H4 (cell line): ENCODE results near the gene HTT-AS. TPM values are rescaled to one million over a fixed set of nuclear protein-coding genes. Genes with fewer than 3 reads are reported as not detected.
A peak's percentile ranks its signal among the peaks of the same experiment; 100 is the strongest.
"Not testable (repeated sequence)": the region's sequence is repeated elsewhere in the genome, so short reads cannot be mapped to it uniquely, and the experiment has no call there.

Experiments used
- DNase-seq: peaks from one replicate; pipeline ENCODE4 v3.0.0-alpha.2; 2015; ENCODE audit warnings: low spot score
- total RNA-seq: library from RNA; depleted of rRNA; stranded (reverse); fragments of >200 nt; shearing (Covaris generic); gene quantifications from 2 replicates; pipeline ENCODE4 v1.2.3, GENCODE V29; 2014; rRNA removed

Gene HTT-AS
- not detected in 2 replicates for total RNA-seq

DNA sequence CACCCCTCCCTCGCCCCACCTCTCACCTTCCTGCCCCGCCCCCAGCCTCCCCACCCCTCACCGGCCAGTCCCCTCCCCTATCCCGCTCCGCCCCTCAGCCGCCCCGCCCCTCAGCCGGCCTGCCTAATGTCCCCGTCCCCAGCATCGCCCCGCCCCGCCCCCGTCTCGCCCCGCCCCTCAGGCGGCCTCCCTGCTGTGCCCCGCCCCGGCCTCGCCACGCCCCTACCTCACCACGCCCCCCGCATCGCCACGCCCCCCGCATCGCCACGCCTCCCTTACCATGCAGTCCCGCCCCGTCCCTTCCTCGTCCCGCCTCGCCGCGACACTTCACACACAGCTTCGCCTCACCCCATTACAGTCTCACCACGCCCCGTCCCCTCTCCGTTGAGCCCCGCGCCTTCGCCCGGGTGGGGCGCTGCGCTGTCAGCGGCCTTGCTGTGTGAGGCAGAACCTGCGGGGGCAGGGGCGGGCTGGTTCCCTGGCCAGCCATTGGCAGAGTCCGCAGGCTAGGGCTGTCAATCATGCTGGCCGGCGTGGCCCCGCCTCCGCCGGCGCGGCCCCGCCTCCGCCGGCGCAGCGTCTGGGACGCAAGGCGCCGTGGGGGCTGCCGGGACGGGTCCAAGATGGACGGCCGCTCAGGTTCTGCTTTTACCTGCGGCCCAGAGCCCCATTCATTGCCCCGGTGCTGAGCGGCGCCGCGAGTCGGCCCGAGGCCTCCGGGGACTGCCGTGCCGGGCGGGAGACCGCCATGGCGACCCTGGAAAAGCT is at the start of gene HTT-AS, which contains the start of gene HTT:
TSS of gene HTT-AS (minus strand) at position 461 of the 768 bp plus-strand sequence.
TSS of gene HTT (plus strand) at position 604 of the 768 bp plus-strand sequence. CDS start at position 749, 145 bp downstream.
- peak; percentile 95 for DNase-seq

DNA sequence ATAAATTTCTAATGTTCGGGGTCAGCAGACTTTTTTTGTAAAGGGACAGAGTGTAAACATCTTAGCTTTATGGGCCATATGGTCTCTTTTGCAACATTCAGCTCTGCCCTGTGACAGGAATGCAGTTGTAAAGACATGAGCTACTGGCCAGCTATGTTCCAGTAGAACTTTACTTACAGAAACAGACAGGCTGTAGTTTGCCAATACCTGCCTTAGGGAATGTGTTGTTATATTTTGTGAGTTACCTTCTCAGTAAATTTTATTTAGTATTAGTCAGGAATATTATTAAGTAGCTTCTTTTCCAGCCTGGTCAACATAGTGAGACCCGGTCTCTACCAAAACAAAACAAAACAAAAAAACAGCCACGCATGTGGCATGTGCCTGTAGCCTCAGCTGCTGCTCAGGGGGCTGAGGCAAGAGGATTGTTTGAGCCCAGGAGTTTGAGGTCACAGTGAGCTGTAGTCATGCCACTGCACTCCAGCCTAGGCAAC is 48.9 kb upstream of the HTT-AS start:
- no peak for DNase-seq

DNA sequence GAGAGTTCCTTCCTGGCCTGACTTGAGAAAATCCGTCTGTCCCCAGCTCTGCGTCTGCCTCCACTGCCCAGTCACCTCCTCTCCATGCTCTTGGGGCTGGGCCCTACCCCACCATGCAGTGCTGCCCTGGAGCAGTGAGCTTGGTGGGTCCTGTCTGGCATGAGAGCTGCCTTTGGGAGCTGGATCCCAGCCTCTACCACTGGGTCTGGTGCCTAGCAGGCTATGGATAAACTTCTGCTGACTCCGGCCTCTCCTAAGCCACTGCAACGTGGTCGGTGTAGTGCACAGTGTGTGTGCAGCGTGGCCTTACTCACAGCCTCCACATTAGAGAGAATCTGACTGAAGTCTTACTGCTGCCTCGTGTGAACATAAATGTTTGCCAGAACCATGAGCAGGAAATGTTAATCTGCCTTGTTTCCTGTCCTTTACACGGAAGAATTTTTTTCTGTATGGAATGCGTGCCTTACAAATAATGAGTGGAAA is 47.8 kb upstream of the HTT-AS start:
- no peak for DNase-seq

DNA sequence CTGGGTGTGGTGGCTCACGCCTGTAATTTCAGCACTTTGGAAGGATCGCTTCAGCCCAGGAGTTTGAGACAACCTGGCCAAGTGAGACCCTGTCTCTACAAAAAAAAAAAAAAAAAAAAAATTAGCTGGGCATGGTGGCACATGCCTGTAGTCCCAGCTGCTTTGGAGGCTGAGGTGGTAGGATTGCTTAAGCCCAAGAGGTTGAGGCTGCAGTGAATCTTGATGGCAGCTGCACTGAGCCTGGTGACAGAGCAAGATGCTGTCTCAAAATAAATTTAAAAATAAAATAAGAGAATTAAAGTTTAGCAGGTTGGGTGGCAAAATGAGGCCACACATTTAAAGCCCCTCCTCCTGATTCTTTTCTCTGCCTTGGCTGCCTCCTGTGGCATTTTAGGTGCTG is 47.3 kb upstream of the HTT-AS start:
- DNase-seq = no peak

DNA sequence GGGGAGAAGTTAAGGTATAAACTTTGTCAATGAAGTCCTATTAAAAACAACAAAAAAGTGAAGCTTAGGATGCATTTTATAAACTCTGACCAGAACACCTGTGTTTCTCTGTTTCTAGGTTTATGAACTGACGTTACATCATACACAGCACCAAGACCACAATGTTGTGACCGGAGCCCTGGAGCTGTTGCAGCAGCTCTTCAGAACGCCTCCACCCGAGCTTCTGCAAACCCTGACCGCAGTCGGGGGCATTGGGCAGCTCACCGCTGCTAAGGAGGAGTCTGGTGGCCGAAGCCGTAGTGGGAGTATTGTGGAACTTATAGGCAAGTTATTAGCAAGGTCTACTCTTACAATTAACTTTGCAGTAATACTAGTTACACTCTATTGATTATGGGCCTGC is 46.8 kb upstream of the HTT-AS start:
- DNase-seq = no peak

DNA sequence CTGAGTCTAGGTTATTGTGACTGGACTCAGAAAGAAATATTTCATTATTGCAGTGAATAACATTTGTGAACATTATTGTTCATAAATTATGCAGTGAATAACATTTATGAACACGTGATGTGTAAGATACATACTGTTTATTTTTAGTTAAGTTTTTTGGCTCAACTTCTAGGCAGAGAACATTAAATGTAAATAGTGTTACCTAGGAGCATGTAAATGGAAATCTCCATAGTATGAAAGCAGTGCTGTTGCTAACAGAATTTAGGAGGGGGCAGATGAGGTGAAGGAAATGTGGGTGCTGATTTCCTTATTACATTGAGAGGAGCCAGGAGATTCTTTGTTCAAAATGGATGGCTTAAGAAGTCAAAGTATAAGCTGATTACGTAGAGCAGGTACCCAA is 45.1 kb upstream of the HTT-AS start:
- no peak for DNase-seq

DNA sequence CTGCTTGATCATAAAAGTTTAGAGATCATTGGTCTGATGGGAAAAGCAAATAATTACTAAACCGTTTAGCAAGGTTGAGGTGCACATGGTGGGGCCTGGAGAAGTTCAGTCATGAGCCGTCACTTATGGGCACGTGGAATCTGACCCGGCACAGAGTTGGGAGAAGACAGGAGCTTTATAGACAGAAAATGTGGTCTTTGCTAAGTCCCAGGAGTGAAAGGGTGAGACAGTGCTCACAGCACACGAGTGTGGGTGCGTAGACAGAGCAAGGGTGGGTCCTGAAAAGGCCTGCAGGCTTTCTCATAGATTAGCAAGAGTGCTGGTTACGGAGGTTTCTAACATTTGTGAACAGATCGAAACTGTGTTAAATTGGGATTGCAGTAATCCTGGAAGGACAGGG is 44.0 kb upstream of the HTT-AS start:
- DNase-seq = no peak

DNA sequence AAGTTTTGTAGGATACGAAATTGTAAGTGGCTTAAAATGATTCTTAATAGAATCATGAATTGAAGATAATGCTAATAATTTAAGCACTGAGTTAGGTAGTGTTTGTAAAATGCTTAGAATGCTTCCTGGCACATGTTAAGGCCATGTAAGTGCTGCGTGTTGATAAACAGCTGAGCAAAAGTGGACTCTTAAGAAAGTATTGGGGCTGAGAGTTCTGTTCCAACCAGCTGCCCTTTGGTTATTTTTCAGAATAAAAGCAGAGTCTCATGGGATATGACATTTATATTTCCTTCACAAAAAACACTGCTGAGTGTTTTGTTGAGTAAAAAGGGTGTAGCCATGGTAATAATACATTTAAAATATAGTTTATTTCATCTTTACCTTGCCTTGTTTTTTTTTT is 42.6 kb upstream of the HTT-AS start:
- DNase-seq = no peak

DNA sequence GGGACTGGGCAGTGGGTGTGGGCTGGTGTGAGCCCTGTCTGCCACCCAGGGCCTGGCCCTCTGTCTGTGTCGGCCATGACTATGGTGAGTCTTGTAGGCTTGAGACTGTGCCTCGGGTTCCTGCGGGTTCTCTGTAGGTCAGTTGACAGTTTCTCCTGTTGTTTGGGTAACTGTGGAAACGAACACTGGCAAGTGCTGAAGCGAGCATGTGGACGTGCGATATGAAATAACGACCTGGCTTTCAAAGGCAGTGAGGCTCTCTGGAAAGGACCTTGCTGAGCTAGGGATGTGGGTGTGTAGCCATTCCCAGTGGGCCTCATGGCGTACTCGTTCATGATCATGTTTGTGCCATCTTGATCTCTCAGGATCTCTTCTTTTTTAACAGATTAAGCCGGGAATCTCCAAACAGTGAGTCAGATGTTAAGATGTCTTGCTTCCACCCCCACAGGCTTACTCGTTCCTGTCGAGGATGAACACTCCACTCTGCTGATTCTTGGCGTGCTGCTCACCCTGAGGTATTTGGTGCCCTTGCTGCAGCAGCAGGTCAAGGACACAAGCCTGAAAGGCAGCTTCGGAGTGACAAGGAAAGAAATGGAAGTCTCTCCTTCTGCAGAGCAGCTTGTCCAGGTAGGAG is 41.4 kb upstream of the HTT-AS start:
- no peak for DNase-seq

DNA sequence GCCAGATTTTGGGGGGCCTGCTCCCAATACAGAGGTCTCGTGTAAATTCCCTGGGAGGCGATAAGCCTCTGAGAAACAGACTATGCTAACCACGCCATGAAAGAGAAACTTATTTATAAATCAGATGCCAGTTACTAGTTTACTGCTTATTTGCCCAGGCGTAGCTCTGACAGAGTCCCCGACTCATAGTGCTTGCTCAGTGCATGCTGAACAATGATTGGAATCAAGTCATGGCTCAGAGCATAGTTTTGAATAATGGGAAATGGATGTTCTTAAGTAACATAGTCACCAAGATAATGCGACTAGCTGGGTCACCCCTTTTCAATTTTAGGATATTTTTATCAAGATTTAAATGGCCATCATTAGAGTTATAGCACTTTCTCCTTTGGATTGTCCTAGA is 40.0 kb upstream of the HTT-AS start:
- no peak for DNase-seq

DNA sequence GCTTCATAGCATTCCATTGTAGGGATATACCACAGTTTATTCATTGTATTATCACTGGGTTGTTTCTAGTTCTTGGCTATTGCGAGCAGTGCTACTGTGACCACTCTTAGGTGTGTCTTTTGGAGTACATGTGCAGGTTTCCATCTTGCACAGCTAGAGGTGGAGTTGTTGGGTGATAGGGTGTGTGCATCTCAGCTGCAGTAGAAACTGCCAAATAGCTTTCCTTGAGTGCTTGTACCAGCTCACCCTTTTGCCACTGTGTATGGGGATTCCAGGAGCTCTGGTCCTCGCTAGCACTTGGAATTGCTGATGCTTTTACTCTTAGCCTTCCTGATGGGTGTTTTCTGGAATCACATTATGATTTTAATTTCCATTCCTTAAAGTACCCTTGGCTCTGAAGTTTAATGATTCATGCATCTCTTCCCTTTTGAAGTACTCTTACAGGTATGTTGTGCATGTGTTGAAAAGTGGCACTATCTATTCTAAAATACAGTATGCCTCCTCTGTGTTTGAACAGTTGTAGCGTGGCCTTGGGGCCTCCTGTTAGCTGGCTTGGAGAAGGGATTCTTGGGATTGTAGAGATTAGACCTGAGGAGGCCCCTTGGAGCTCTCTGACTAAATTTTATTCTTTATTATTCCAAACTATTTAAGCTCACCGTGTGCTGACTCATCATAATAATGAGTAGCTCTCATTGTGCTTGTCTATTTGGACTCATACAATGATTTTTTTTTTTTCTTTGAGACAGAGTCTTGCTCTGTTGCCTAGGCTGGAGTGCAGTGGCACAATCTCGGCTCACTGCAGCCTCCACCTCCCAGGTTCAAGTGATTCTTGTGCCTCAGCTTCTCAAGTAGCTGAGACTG is 38.5 kb upstream of the HTT-AS start:
- no peak for DNase-seq

DNA sequence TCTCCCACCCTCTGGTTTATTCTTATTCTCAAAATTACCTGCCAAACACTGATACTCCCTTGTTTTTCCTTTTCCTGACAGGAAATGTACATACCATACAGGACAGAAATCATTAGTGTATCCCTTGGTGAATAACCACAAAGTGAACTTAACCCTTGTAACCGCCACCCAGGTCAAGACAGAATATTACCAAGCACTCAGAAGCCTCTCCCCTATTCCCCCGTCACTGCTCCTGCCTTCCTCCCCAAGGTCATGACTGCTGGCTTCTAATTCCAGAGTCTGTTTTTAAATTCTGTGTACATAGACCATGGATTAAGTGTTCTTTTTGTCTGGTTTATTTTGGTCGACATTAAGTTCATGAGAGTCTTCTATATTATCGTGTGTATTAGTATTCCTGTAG is 37.9 kb upstream of the HTT-AS start:
- DNase-seq = no peak

DNA sequence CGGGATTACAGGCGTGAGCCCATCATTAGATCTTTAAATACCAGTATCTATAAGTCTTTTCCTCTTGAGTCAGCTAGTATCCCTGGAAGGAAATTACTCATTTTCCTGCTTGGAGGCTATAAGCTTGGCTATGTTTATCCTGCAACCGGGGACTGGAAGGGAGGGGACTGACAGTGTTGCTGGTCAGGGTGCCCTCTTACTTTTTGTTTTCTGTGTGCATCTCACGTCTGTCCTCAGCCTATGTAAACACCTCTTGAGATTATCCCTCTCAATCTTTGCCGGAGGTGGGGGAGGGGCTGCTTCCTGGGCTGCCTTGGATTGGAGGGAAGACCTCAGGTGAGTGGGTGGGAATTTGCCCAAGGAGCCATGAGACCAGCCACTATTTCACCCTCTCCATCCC is 37.1 kb upstream of the HTT-AS start:
- DNase-seq = no peak

DNA sequence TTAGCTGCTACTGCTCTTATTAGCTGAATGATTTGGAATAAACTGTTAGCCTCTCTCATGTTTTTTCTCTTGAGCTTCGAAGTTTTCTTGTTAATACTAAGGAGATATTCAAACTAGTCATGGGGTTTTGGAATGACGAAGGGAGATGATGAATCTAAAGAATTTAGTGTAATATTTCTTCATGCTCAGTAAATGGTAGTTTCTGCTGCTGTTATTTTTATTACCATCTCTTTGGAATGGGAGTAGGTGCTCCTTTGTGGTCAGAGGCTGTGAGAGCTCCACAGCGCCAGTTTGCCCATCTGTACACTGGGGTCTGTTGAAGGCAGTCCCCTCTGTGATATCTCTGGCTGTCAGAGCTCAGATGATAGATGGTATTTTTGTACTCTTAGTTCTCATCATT is 33.9 kb upstream of the HTT-AS start:
- no peak for DNase-seq

DNA sequence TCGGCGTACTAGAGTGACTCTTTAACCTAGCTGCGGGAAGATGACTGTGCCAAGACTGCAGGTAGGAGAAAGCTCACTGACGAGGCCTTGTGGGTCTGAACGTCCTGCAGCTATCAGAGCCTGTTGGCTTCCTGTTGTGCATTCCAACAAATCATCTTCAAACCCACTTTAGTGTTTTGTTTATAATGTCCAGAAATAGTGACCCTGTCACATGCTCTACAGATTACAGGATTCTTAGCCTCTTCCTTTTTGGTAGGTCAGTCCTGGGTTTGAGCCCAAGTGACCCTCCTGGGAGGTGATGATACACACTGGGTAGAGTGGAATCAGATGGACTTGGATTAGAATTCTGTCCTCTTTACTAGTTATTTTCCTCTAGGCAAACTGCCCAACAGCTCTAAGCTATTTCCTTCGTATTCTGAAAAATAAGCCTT is 33.4 kb upstream of the HTT-AS start:
- DNase-seq = no peak

DNA sequence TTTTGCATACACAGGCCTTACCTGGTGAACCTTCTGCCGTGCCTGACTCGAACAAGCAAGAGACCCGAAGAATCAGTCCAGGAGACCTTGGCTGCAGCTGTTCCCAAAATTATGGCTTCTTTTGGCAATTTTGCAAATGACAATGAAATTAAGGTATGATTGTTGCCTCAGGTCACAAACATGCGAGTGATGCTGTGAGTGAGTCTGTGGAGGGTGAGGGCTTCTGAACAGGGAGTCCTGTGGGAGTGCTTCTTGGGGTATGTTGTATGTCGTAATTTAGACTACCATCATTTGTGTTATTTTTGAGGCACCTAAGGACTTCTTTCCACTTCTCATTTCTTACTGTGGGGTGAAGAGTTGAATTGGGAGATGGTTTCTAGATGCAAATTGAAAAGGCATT is 32.9 kb upstream of the HTT-AS start:
- DNase-seq = no peak

DNA sequence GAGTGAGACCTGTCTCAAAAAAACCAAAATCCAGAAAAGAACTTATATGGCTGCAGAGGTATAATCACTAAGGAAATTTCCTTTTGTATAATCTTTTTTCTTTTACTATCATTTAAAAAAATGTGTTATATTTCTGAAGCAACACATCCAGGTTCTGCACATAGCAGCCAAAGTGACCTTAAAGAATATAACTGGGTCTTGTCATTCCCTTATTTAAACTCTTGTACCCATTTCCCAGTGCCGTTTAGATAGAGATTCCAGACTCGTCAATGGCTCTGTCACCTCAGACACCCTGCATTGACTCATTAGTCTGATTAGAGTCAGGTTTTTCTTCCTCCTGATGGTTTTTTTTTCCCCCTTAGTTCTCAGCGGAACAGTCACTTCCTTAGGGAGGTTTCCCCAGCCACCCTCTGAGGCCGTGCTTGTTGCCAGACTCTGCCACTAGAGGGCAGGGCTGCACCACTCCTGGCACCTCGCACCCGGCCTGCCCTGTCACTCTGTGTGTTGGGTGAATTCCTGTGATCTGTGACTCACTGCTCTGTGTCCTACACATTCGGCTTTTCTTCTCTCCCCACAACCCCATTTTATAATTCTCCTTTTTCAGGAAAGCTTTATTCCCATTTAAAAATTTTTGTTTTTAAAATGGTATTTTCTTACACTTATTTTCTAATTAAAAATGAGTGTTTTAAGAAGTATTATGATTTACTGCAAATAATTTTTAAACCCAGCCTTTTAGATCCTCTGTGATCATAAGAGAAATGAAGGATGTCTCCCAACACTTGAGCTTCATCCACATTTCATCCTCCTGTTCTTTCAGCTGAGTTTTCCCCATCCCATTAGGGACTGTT is 32.2 kb upstream of the HTT-AS start:
- peak; percentile 93 for DNase-seq

DNA sequence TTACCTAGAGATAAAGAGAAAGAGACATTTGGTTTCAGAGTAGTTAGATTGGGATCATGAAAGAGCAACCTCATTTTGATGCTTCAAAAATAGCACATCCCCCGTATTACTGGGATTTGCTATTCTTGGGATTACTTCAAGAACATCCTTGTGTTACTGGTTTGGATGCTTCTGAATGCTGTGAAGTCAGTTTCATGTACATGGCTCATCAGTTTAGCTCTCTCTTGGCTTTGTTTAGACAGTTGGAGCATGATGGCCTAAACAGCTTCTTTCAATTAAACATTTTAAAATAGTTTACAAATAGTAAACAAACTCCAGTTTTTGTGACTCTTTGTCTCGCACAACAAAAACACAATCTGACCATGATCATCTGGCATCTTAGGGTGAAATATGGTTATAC is 24.0 kb upstream of the HTT-AS start:
- no peak for DNase-seq

DNA sequence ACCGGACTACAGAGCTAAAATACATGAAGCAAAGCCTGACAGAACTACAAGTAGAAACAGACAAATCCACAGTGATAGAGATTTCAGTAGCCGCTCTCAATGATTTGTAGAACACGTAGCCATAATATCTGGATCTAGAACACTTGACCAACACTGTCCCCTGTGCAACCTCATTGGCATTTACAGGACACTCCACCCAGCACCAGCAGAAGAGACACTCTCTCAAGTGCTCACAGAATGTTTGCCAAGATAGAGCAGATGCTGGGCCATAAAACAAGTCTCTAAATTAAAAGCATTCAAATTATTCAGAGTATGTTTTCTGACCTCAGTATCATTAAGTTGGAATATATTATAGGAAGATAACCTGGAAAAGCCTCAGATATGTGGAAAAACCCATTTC is 21.9 kb upstream of the HTT-AS start:
- no peak for DNase-seq

DNA sequence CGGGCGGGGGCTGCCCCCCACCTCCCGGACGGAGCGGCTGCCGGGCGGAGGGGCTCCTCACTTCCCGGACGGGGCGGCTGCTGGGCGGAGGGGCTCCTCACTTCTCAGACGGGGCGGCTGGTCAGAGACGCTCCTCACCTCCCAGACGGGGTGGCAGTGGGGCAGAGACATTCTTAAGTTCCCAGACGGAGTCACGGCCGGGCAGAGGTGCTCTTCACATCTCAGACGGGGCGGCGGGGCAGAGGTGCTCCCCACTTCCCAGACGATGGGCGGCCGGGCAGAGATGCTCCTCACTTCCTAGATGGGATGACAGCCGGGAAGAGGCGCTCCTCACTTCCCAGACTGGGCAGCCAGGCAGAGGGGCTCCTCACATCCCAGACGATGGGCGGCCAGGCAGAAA is 20.4 kb upstream of the HTT-AS start:
- not testable (repeated sequence) for DNase-seq

DNA sequence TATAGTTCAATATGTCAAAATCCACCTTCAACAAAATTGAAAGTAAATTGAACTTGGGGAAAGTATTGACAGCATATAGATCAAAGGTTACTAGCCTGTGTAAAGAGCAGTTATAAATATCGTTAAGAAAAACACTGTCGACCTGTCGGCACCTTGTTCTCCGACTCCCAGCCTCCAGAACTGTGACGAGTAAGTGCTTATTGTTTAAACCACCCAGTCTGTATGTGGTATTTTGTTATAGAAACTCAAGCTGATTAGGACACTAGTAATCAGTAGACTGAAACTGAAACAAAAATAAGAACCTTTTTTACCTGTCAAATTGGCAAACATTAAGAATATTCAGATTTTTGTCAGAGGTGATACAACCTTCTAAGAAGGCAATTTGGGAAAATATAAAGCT is 17.1 kb upstream of the HTT-AS start:
- no peak for DNase-seq
